ENCODE data around the gene RRP36. TPM values are rescaled to one million over a fixed set of nuclear protein-coding genes. Genes with fewer than 3 reads are reported as not detected.

RRP36 gene
- total RNA-seq, 3 donors from 2014 or later, result 31.4 to 40.0 (median 37.1) TPM

GRCh38 chr6:42978839-42979522 is 42.4 kb upstream of the RRP36 start, which contains the start of gene PEX6:
Gene PEX6, minus strand, starts transcription at chr6:42979181. Its CDS starts 31 bp downstream, at chr6:42979150.
- ATAC-seq (peak; percentile 94), DNase-seq (peak; percentile 92 to 96 (median 94))
- Histone ChIP-seq H3K4me1 (ENCODE audit: low read depth) (peaks cover 14% of the 10 kb centered on the region), H3K36me3 (ENCODE audit: low read depth) (no peaks in the 10 kb centered on the region), H3K4me3 (peak within 1 kb of the TSS; percentile 69), H3K9me3 (no peaks in the 10 kb centered on the region)
- no peak for TF ChIP-seq CTCF (IDR thresholded peaks at IDR 0.05)
- intact Hi-C loops (cut with DNase I, micrococcal nuclease), result no loop called here

- ATAC-seq, result peak; percentile 5
- Histone ChIP-seq H3K36me3 (ENCODE audit: low read depth) (no peaks in the 10 kb centered on the region), H3K4me1 (ENCODE audit: low read depth) (peaks cover 14% of the 10 kb centered on the region), H3K4me3 (no peak overlapping the region), H3K9me3 (no peaks in the 10 kb centered on the region)
- DNase-seq, result peak in 1 of 3 donors; percentile 14
- TF ChIP-seq CTCF (IDR thresholded peaks at IDR 0.05), result no peak
- intact Hi-C loops (cut with DNase I, micrococcal nuclease), result no loop called here
These were observed 41.8 kb upstream of the RRP36 start for GRCh38 chr6:42979523-42980177.

DNA sequence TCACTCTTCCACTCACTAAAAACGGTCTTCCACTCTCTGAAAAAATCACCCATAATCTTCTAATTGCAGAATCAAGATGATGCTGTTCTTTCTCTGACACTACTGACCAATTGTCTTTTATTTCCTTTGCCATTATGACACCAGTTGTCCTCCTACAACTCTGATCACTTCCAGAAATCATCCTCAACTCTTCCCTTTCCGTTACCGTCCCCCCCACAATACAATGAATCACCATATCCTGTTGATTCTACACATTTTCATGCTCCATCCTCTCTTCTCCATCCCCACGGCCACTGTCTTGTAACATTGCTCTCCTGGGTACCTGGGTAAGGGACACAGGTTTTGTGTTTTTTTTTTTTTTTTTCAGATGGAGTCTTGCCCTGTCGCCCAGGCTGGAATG is 39.6 kb upstream of the RRP36 start:
- DNase-seq (no peak), ATAC-seq (no peak)
- Histone ChIP-seq H3K36me3 (ENCODE audit: low read depth) (no peaks in the 10 kb centered on the region), H3K4me1 (ENCODE audit: low read depth) (peaks cover 28% of the 10 kb centered on the region), H3K4me3 (no peak overlapping the region), H3K9me3 (no peaks in the 10 kb centered on the region)
- no peak for TF ChIP-seq CTCF (IDR thresholded peaks at IDR 0.05)
- intact Hi-C loops (cut with DNase I, micrococcal nuclease), result no loop called here

GRCh38 chr6:42984001-42984923 is 37.2 kb upstream of the RRP36 start, which contains the start of gene PPP2R5D:
Gene PPP2R5D, plus strand, starts transcription at chr6:42984570. Its CDS starts 108 bp downstream, at chr6:42984678.
- Histone ChIP-seq H3K9me3 (no peaks in the 10 kb centered on the region), H3K4me3 (peak within 1 kb of the TSS; percentile 81), H3K4me1 (ENCODE audit: low read depth) (peaks cover 20% of the 10 kb centered on the region), H3K36me3 (ENCODE audit: low read depth) (no peaks in the 10 kb centered on the region)
- TF ChIP-seq CTCF (IDR thresholded peaks at IDR 0.05), result no peak
- DNase-seq (peak; percentile 97 to 99 (median 98)), ATAC-seq (peak; percentile 95)
- intact Hi-C loops (cut with DNase I, micrococcal nuclease), result no loop called here

DNA sequence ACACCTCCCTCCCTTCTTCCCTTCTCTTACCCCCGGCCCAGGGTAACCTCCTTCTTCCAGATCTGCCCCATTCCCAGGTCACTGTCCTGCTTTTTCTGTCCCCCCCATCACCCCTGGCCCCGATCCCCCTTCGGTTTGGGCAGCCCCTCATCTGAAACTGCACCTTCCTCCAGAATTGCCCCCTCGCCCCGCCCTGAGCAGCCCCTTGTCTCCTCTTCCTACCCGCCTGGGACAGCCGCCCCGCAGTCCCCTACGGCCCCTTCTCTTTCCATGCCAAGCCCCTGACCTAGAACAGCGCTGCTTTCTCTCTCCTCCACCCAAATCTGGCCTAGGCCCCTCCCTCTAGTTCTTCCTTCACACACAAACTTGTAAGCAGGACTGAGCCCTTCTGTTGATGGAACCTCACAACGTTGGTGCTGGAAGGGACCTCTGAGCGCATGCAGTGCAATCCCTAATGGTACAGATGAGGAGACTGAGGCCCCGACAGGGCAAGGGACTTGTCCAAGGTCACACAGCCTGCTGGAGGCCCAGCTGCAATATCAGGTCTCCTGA is 36.4 kb upstream of the RRP36 start:
- peak; percentile 1 for ATAC-seq
- DNase-seq, result peak in 1 of 3 donors; percentile 17
- intact Hi-C loops (cut with DNase I, micrococcal nuclease), result no loop called here

More for the DNA sequence above, 36.4 kb upstream of the RRP36 start:
- H3K4me3 ChIP-seq, result peak overlapping the region; percentile 81
- peaks cover 22% of the 10 kb centered on the region for H3K4me1 ChIP-seq (ENCODE audit: low read depth)
- no peak for TF ChIP-seq CTCF (IDR thresholded peaks at IDR 0.05)
- no peaks in the 10 kb centered on the region for H3K9me3 ChIP-seq
- no peaks in the 10 kb centered on the region for H3K36me3 ChIP-seq (ENCODE audit: low read depth)
